Erythroblast (primary cell): ENCODE measurements around the gene RIT2.

Source experiments
- GATA1 ChIP-seq: IDR thresholded peaks from 2 replicates; pipeline ENCODE4 v1.6.1; 2011; ENCODE audit warnings: low read depth, mild to moderate bottlenecking, control low read depth, low read length, moderate library complexity
- POLR2A ChIP-seq: IDR thresholded peaks from 2 replicates; pipeline ENCODE4 v1.6.1; 2011; ENCODE audit warnings: mild to moderate bottlenecking, low read length

GRCh38 chr18:42719221-42719620 is 396.3 kb downstream of the RIT2 start:
- TF ChIP-seq POLR2A (no peak), GATA1 (no peak)
